ENCODE data around the gene ADARB2. TPM values are rescaled to one million over a fixed set of nuclear protein-coding genes. Genes with fewer than 3 reads are reported as not detected.
"Not testable (repeated sequence)": the region's sequence is repeated elsewhere in the genome, so short reads cannot be mapped to it uniquely, and the experiment has no call there.

The ADARB2 gene
- total and polyA plus RNA-seq, 8 donors, result 0.41 to 0.92 (median 0.76) TPM

DNA sequence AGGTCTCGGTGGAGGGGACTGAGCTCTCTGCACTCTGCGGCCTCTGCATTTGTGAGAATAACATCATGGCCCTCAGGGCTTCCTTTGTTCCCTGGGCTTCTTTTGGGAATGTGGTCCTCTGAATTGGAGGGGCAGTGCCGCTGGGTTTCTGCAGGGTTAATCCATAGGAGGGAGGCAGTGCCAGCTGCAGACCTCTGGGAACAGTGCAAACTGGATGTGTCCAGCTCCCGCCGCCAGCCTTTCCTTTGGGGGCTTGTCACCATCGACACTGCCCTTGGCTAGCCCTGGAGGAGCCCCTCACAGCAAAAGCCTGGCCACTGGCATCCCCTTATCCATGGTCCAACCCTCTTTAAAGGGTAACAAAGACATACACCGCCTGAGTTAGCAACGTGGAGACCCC, 507.2 kb downstream of the ADARB2 start:
- no peaks in the 10 kb centered on the region for H3K4me1 ChIP-seq
- ATAC-seq (no peak), DNase-seq (no peak)
- intact Hi-C loops (cut with DNase I), result no loop called here
- TF ChIP-seq CTCF (IDR thresholded peaks at IDR 0.05), result no peak
- no peak overlapping the region for H3K27ac ChIP-seq
- H3K36me3 ChIP-seq, result peaks cover 0 to 3% of the 10 kb centered on the region in 2 donors
- no peak overlapping the region for H3K4me3 ChIP-seq
- peaks cover 0 to 16% of the 10 kb centered on the region in 2 donors for H3K27me3 ChIP-seq
- H3K9me3 ChIP-seq, result no peaks in the 10 kb centered on the region

DNA sequence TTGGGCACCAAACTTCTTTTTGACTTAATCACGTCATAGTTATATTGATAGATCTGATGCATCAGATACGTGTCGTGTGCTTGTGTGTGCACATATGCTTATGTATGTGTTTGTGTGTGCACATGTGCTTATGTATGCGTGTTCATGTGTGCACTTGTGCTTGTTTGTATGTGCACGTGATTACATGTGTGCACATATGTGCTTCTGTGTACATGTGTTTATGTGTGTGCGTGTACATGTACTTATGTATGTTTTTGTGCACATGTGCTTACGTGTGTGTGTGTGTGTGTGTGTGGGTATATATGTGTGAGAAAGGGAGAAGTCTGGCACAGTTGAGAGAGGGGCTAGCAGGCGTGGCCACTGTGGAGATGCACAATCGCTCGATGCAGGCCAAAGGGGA, 507.8 kb downstream of the ADARB2 start:
- no peaks in the 10 kb centered on the region for H3K4me1 ChIP-seq
- peaks cover 0 to 3% of the 10 kb centered on the region in 2 donors for H3K36me3 ChIP-seq
- DNase-seq, result no peak
- no peaks in the 10 kb centered on the region for H3K9me3 ChIP-seq
- no peak overlapping the region for H3K4me3 ChIP-seq
- intact Hi-C loops (cut with DNase I), result no loop called here
- no peak for ATAC-seq
- H3K27ac ChIP-seq, result no peak overlapping the region
- no peak for TF ChIP-seq CTCF (IDR thresholded peaks at IDR 0.05)
- H3K27me3 ChIP-seq, result peaks cover 0 to 16% of the 10 kb centered on the region in 2 donors

GRCh38 chr10:1229116-1229515, 508.2 kb downstream of the ADARB2 start:
- H3K27me3 ChIP-seq, result peaks cover 0 to 16% of the 10 kb centered on the region in 2 donors
- H3K4me1 ChIP-seq, result no peaks in the 10 kb centered on the region

GRCh38 chr10:1228467-1228975, 508.8 kb downstream of the ADARB2 start:
- DNase-seq, result no peak
- Histone ChIP-seq H3K4me3 (no peak overlapping the region), H3K27me3 (peaks cover 0 to 16% of the 10 kb centered on the region in 2 donors), H3K27ac (no peak overlapping the region), H3K36me3 (peaks cover 0 to 3% of the 10 kb centered on the region in 2 donors), H3K4me1 (no peaks in the 10 kb centered on the region), H3K9me3 (peaks cover 0 to 2% of the 10 kb centered on the region in 2 donors)
- intact Hi-C loops (cut with DNase I), result no loop called here
- TF ChIP-seq CTCF (IDR thresholded peaks at IDR 0.05), result no peak
- ATAC-seq, result no peak

More at GRCh38 chr10:1229116-1229515, 508.2 kb downstream of the ADARB2 start:
- intact Hi-C loops (cut with DNase I), result no loop called here
- TF ChIP-seq CTCF (IDR thresholded peaks at IDR 0.05), result no peak
- ATAC-seq, result no peak
- no peak overlapping the region for H3K4me3 ChIP-seq
- no peaks in the 10 kb centered on the region for H3K9me3 ChIP-seq
- no peak for DNase-seq
- H3K36me3 ChIP-seq, result peaks cover 0 to 3% of the 10 kb centered on the region in 2 donors
- no peak overlapping the region for H3K27ac ChIP-seq

GRCh38 chr10:1227510-1228402, 509.6 kb downstream of the ADARB2 start:
- Histone ChIP-seq H3K27ac (no peak overlapping the region), H3K4me3 (no peak overlapping the region), H3K27me3 (peaks cover 0 to 16% of the 10 kb centered on the region in 2 donors), H3K36me3 (peaks cover 0 to 3% of the 10 kb centered on the region in 2 donors), H3K9me3 (peaks cover 0 to 5% of the 10 kb centered on the region in 2 donors), H3K4me1 (no peaks in the 10 kb centered on the region)
- intact Hi-C loops (cut with DNase I), result no loop called here
- TF ChIP-seq CTCF (IDR thresholded peaks at IDR 0.05), result no peak
- ATAC-seq (no peak), DNase-seq (peak in 1 of 4 donors; percentile 10)

GRCh38 chr10:1226907-1227306, 510.4 kb downstream of the ADARB2 start:
- H3K4me3 ChIP-seq; H3K36me3 ChIP-seq; H3K27ac ChIP-seq; DNase-seq; ATAC-seq; intact Hi-C loops (cut with DNase I); H3K4me1 ChIP-seq; H3K9me3 ChIP-seq: not testable (repeated sequence)
- H3K27me3 ChIP-seq, result peaks cover 0 to 16% of the 10 kb centered on the region in 2 donors

DNA sequence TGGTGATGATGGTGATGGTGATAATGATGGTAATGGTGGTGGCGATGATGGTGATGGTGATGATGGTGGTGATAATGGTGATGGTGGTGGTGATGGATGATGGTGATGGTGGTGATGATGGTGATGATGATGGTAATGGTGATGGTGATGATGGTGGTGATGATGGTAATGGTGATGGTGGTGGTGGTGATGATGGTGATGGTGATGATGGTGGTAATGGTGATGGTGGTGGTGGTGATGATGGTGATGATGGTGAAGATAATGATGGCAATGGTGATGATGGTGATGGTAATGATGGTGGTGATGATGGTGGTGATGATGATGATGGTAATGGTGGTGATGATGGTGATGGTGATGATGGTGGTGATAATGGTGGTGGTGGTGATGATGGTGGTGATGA, 517.5 kb downstream of the ADARB2 start:
- H3K27me3 ChIP-seq; H3K4me1 ChIP-seq; H3K36me3 ChIP-seq; H3K9me3 ChIP-seq; H3K4me3 ChIP-seq; DNase-seq; H3K27ac ChIP-seq; ATAC-seq; intact Hi-C loops (cut with DNase I): not testable (repeated sequence)
